LNCAP (cell line): ENCODE data around the gene RASA3.

Source experiments
- TF ChIP-seq, protein P1 (sequence below): fragments of 450-650 bp; IDR thresholded peaks from 2 replicates; pipeline ENCODE4 v1.5.1; 2017; ENCODE audit warnings: mild to moderate bottlenecking

Gene RASA3

DNA sequence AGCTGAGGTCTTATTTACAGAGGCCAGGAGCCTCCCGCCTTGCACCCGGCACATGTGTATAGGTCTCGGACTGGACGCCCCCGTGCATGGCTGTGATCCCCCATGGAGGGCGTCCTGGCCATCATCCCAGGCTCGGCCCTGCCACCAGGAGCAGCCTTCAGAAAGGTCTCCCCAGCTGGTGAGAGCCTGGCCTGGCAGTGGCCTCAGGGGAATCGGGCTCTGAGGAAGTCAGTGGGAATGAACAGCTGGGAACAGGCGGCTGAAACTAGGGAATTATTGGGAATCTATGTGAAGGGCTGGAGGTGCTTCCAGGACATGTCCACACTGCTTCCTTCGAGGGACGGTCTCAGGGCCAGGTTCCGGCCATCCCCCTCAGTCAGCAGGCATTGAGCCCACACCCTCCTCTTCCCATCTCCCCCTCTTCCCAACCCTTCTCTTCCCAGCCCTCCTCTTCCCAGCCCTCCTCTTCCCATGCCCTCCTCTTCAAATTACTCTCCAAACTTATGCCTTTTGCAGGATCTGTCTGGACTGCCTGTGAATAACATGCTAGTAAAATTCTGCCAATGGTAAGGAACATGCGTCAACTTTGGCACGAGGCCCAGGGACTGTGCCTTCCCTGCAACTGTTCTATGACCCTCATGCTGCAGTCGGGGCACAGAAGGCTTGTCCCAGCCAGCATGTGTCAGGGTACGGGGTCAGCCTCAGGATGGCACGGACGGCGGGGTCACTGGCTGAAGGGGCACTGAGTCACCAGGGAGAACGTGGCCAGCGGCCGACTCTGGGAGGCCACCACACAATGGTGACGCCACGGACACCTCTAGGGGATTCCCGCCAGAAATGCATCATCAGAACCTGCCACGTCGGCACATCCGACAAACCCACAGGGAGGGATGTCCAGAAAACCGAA, 134.3 kb downstream of the RASA3 start:
- TF ChIP-seq, protein P1, sequence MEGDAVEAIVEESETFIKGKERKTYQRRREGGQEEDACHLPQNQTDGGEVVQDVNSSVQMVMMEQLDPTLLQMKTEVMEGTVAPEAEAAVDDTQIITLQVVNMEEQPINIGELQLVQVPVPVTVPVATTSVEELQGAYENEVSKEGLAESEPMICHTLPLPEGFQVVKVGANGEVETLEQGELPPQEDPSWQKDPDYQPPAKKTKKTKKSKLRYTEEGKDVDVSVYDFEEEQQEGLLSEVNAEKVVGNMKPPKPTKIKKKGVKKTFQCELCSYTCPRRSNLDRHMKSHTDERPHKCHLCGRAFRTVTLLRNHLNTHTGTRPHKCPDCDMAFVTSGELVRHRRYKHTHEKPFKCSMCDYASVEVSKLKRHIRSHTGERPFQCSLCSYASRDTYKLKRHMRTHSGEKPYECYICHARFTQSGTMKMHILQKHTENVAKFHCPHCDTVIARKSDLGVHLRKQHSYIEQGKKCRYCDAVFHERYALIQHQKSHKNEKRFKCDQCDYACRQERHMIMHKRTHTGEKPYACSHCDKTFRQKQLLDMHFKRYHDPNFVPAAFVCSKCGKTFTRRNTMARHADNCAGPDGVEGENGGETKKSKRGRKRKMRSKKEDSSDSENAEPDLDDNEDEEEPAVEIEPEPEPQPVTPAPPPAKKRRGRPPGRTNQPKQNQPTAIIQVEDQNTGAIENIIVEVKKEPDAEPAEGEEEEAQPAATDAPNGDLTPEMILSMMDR: no peak

DNA sequence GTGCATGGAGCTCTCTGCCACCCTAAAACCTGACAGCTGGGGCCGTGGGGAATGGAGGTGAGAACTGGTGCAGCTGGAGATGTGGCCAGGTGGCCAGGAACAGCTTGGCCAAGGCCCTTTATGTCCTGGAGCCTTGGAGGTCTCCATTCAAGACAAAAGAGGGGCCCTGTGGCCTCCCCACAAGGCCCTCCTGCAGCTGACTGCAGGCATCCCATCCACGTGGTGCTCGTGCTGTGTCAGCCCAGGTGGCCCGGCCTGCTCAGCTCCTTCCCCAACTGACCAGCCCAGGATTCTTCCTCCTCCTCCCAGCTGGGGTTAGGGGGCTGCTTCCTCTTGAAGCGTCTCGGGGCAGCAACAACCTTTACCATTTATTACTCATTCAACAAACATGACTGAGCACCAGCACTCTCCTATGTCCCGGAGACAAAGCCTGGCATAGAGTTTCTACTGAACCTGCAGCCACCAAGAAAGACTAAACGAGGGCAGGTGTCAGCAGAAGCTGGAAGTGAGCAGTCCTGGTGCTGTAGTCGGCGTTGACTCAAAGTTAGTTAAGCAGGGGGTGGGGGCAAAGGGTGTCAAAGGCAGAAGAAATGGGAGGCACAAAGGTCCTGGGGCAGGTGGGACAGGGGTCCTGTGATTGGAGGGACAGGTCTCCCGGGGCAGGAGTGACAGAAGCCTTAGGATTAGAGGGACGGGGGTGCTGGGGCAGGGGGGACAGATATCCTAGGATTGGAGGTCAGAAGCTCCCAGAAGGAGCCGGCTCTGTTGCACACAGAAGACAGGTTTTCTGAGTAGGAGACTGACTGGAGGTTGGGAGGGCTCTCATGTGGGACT, 135.3 kb downstream of the RASA3 start:
- TF ChIP-seq, protein P1: no peak

DNA sequence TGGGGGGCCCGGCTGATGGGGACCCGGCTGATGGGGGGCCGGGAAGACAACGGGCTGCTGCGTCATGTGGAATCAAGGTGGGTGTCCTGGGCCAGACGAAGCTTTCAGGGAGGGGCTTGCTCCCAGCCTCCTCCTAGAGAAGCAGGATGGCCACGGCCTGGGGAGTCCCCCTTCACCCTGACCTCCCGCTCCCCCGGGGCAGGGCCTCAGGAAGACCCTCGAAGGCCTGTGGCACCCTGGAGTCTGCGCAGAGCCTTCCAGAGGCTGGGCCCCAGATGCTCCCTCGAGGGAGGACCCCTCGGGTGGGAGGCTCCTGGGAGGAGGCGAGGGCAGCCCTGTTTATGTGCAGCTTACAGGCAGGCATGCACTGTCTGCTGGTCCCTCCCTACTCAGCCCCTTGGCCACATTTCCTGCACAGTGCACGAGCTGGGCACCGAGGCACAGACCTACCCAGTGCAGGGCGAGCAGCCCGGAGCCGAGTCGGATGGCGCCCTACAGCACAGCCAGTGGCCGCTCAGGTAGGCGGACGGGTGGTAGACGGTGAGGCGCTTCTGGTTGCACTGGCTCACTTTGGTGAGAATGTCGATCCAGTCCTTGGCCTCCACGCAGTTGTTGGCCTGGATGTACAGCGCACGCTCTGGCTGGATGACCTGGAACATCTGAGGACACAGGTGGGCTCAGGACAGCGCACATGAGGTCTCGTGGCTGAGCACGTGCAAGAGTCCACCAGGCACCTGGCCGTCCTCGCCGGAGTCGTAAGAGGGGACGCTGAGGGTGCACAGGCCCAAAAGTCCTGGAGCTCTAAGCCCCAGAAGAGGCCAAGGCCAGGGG, 136.1 kb downstream of the RASA3 start:
- TF ChIP-seq, protein P1: no peak

DNA sequence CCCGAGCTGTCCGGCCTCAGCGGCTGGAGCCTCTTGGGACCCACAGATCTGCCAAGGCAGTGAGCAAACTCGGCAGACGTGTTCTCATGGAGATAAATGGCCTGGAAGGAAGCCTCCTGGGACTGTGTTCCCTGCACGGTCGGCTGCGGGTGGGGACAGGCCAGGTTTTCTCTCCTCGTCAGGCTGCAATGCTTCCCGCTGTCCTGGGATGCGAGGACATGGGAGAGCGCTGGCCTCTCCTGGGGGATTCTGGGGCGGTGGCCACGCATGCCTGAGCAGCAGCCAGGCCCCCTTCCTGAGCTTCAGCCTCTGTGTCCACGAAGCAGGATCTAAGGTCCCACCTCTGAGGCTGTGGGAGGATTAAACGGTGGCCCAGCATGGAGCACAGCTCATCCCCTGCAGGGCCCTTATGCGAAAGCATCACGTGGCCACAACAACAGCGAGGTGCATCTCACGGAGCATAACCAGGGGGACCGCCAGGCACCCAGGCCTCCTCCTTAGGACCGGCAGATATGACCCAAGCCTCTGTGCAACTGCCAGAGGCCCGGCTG, 137.3 kb downstream of the RASA3 start:
- TF ChIP-seq, protein P1: no peak

DNA sequence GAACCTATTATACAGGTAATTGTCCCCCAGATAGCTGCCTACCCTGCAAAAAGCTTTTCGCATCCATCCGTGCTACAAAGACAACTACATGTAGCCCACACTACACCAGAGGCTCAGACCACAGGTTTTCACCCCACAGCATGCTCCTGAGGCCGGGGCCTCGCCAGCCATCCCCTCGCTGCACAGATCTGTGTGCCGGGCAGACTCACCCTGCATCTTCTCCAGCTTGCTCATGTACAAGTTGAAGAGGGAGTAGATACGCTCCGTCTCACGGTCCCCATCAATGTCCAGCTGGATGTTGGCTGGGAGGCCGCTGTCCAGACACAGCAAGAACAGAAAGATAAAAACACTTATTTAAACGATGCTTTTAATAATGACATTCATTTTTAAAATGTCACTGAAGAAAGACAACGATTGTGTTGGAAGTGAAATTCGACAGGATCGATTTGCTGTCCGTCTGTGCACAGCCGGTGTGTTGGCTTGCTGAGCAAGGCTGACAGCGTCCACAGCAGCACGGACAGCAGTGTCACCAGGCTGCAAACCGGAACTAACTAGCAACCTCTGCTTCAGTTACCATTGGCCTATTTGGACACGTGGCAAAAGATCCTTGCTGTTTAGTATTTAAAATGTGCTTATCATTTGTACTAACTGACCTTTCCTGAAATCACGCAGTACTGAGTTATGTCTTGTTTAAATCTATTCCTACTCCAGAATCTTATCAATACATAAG, 140.0 kb downstream of the RASA3 start:
- TF ChIP-seq, protein P1: no peak

DNA sequence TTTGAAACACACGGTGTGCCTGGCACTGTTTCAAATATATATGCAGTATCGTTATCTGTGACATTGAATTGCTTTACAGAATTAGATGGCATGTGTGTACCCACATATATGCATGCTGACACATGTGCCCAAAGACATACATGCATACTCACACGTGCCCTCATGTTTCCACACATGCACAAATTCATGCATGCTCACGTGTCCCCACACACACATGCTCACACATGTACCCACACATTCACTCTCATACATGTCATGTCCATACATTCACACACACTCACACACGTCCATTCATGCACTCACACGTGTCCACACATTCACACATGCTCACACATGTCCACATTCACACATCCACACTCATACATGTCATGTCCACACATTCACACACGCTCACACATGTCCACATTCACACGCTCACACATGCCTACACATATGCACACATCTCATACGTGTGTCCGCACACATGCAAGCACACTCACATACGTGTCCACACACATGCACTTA, 140.7 kb downstream of the RASA3 start:
- TF ChIP-seq, protein P1: no peak
